ENCODE results near the gene NFKB2. TPM values are rescaled to one million over a fixed set of nuclear protein-coding genes. Genes with fewer than 3 reads are reported as not detected.

NFKB2 gene
- total RNA-seq, 1 experiment from 2014 or later: 25.6 TPM

DNA sequence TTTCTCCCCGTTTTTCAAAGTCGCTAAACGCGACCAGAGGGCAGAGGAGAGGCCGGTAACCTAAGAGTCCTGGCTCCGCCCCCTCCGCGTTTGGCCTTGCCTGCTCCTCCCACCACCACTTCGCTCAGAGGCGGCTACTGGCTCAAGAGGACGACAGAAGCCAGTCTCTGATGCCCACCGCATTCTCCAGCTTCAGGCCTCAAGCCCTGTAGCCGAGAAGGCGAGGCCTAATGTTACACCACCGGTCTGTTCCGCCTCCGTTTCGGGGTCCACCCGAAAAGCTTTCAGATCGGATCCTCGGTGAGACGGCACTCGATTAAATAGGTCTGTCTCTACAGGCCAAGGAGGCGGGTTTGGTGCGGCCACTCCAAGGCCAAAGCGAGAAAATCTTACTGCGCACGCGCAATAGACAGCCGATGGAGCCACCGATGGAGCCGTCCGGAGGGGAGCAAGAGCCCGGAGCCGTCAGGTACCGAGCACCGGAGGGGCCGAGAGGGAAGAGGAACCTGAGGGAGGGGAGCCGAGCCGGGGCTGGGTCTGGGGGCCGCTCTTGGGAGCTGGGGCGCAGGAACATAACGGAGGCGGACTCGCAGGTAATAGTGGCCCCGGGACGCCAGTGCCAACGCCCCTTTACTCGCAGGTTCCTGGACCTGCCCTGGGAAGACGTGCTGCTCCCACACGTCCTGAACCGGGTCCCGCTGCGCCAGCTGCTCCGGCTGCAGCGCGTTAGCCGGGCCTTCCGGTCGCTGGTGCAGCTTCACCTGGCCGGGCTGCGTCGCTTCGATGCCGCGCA lies 25.4 kb downstream of the NFKB2 start, which contains the start of gene FBXL15:
Gene FBXL15, plus strand, starts transcription at position 123 of the 793 bp plus-strand sequence. Its CDS starts 294 bp downstream, at position 417.
- H3K36me3 ChIP-seq (replicated peaks; ENCODE audit: control insufficient read depth, insufficient read depth, low read length): peaks cover 1% of the 10 kb centered on the region
- peak; percentile 98 for DNase-seq
- peak within 1 kb of the TSS; percentile 97 for H3K4me3 ChIP-seq (ENCODE audit: insufficient read depth, low read depth, low read length)
- H3K27me3 ChIP-seq (ENCODE audit: control insufficient read depth, insufficient read depth, low read length): peaks cover 9% of the 10 kb centered on the region; the same call in 1 of the 2 replicates

GRCh38 chr10:102421507-102421756 lies 25.9 kb downstream of the NFKB2 start:
- peak overlapping the region; percentile 97 for H3K4me3 ChIP-seq (ENCODE audit: insufficient read depth, low read depth, low read length)
- H3K27me3 ChIP-seq (ENCODE audit: control insufficient read depth, insufficient read depth, low read length): peaks cover 9% of the 10 kb centered on the region; the same call in 1 of the 2 replicates
- DNase-seq: no peak
- H3K36me3 ChIP-seq (replicated peaks; ENCODE audit: control insufficient read depth, insufficient read depth, low read length): peaks cover 1% of the 10 kb centered on the region

DNA sequence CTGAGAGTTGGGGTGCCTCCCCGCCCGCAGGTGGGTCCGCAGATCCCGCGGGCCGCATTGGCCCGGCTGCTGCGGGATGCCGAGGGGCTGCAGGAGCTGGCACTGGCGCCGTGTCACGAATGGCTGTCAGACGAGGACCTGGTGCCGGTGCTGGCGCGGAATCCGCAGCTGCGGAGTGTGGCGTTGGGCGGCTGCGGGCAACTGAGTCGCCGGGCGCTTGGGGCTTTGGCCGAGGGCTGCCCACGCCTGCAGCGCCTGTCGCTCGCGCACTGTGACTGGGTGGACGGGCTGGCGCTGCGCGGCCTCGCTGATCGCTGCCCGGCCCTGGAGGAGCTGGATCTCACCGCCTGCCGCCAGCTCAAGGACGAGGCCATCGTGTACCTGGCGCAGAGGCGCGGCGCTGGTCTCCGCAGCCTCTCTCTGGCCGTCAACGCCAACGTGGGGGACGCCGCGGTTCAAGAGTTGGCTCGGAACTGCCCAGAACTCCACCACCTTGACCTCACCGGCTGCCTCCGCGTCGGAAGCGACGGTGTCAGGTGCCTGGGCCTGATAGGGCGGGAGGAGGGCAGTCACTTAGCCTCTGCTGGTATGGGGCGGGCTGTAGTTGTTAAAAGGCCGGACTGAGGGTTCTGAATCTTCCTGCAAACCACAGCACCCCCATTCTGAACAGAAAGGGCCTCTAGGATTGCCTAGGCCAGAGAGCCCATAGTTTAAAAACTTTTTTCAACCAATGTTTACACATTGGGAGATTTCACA lies 26.4 kb downstream of the NFKB2 start:
- H3K36me3 ChIP-seq (replicated peaks; ENCODE audit: control insufficient read depth, insufficient read depth, low read length): peaks cover 1% of the 10 kb centered on the region
- H3K4me3 ChIP-seq (ENCODE audit: insufficient read depth, low read depth, low read length): peak overlapping the region; percentile 97
- H3K27me3 ChIP-seq (ENCODE audit: control insufficient read depth, insufficient read depth, low read length): peaks cover 9% of the 10 kb centered on the region; the same call in 1 of the 2 replicates
- peak; percentile 74 for DNase-seq

GRCh38 chr10:102422545-102423129 lies 27.1 kb downstream of the NFKB2 start:
- H3K4me3 ChIP-seq (ENCODE audit: insufficient read depth, low read depth, low read length): peak overlapping the region; percentile 97
- DNase-seq: peak; percentile 90
- H3K36me3 ChIP-seq (replicated peaks; ENCODE audit: control insufficient read depth, insufficient read depth, low read length): peaks cover 1% of the 10 kb centered on the region
- H3K27me3 ChIP-seq (ENCODE audit: control insufficient read depth, insufficient read depth, low read length): peaks cover 9% of the 10 kb centered on the region; the same call in 1 of the 2 replicates

GRCh38 chr10:102423372-102423968 lies 28.0 kb downstream of the NFKB2 start:
- peaks cover 1% of the 10 kb centered on the region for H3K36me3 ChIP-seq (replicated peaks; ENCODE audit: control insufficient read depth, insufficient read depth, low read length)
- no peak for DNase-seq
- H3K27me3 ChIP-seq (ENCODE audit: control insufficient read depth, insufficient read depth, low read length): peaks cover 9% of the 10 kb centered on the region; the same call in 1 of the 2 replicates
- no peak overlapping the region for H3K4me3 ChIP-seq (ENCODE audit: insufficient read depth, low read depth, low read length)

DNA sequence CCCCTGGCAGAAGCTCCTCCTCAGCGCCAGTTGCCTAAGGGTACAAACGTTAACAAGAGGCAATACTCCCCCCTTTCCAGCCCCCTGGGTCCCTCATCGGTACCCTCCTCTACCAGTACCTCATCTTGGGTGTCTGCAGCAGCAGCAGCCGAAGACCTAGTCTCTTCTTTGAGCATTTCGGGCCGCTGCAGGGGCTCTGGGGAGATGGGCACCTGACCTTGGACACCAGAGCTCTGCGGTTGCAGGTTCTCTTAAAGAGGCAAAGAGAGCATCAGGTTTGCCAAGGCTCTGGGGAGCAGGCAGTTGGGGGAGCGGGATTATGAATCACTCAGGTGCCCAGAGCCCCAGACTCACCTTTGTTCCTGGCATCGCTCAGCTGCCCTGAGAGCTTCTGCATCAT lies 28.6 kb downstream of the NFKB2 start:
- no peak for DNase-seq
- Histone ChIP-seq H3K27me3 (ENCODE audit: control insufficient read depth, insufficient read depth, low read length) (peaks cover 9% of the 10 kb centered on the region; the same call in 1 of the 2 replicates), H3K36me3 (replicated peaks; ENCODE audit: control insufficient read depth, insufficient read depth, low read length) (peaks cover 1% of the 10 kb centered on the region), H3K4me3 (ENCODE audit: insufficient read depth, low read depth, low read length) (no peak overlapping the region)

- DNase-seq: peak; percentile 28
- Histone ChIP-seq H3K27me3 (ENCODE audit: control insufficient read depth, insufficient read depth, low read length) (peaks cover 9% of the 10 kb centered on the region; the same call in 1 of the 2 replicates), H3K4me3 (ENCODE audit: insufficient read depth, low read depth, low read length) (no peak overlapping the region), H3K36me3 (replicated peaks; ENCODE audit: control insufficient read depth, insufficient read depth, low read length) (peaks cover 1% of the 10 kb centered on the region)
Observed at GRCh38 chr10:102424916-102425315, 29.4 kb downstream of the NFKB2 start.

DNA sequence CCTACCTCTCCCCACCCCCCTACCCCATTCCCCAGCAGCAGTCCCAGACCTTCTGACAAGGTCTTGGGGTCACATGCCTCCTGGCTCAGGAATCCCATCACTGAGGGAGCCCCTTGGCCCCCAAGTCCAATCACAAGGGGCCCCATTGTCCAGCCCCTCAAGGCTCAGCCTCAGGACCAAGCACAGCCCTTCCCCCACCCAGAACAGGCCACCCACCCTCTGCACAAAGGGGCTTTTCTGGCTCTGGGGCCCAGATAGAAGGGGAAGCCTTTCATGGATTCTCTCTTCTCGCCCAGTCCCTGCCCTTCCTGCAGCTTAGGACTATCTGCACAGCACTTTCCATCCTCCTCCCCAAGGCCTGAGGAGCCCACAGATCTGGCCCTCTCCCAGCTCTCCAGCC lies 29.9 kb downstream of the NFKB2 start:
- H3K36me3 ChIP-seq (replicated peaks; ENCODE audit: control insufficient read depth, insufficient read depth, low read length): peaks cover 1% of the 10 kb centered on the region
- H3K27me3 ChIP-seq (ENCODE audit: control insufficient read depth, insufficient read depth, low read length): peaks cover 9% of the 10 kb centered on the region; the same call in 1 of the 2 replicates
- H3K4me3 ChIP-seq (ENCODE audit: insufficient read depth, low read depth, low read length): no peak overlapping the region
- DNase-seq: no peak

DNA sequence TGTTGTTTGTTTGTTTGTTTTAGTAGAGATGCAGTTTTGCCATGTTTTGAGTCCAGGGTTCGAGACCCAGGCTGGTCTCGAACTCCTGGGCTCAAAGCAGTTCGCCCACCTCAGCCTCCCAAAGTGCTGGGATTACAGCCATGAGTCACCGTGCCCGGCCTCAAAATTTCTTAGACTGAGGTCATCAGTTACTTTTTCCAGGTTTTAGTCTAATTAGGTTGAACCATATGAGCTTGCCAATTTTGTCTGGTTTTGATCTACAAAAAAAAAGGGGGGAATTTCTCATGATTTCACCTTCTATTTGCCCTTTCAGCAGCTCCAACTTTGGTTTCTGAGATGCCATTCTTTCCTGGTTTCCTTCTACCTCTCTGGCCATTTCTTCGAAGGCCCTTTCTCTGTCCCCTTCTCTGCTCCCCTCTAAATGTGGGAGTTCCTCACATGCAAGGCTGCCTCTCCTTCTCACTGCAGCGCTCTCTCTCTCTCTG lies 31.3 kb downstream of the NFKB2 start:
- no peak for DNase-seq
- peaks cover 6% of the 10 kb centered on the region; the same call in 1 of the 2 replicates for H3K27me3 ChIP-seq (ENCODE audit: control insufficient read depth, insufficient read depth, low read length)

GRCh38 chr10:102429468-102429867 lies 34.0 kb downstream of the NFKB2 start:
- Histone ChIP-seq H3K4me3 (ENCODE audit: insufficient read depth, low read depth, low read length) (no peak overlapping the region), H3K36me3 (replicated peaks; ENCODE audit: control insufficient read depth, insufficient read depth, low read length) (no peaks in the 10 kb centered on the region), H3K27me3 (ENCODE audit: control insufficient read depth, insufficient read depth, low read length) (peaks cover 15% of the 10 kb centered on the region)
- DNase-seq: peak; percentile 39

More for the DNA sequence above, 31.3 kb downstream of the NFKB2 start:
- H3K4me3 ChIP-seq (ENCODE audit: insufficient read depth, low read depth, low read length): no peak overlapping the region
- H3K36me3 ChIP-seq (replicated peaks; ENCODE audit: control insufficient read depth, insufficient read depth, low read length): peaks cover 1% of the 10 kb centered on the region

DNA sequence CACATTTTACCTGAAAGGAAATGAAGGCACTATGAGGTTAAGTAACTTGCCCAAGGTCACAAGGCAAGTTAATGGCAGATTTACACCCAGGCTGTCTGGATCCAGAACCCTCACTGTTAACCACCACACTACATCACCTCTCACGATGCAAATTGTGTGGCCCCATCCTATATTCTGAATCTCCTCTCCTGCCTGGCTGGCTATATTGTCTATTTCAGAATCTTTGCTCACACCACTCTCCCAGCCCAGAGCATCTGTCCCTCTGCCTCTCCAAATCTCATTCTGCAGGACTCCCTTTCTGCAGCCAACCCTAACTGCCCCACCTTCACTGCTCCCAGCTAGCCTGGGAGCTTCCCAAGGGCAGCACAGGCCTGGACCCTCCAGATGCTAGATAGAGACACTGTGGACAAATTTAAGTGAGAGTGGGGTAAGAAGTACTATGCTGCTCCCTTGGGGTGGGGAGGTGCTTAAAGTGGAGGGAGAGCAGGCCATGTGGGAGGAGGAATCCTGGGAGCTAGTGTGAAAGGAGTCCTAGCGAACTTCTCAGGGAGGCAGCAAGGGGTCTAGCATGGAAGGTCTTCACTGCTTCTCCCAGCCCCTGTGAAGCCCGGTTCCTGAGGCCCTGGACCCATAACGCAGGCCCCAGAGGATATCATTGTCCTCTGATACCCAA lies 36.1 kb downstream of the NFKB2 start:
- DNase-seq: peak; percentile 61
- Histone ChIP-seq H3K4me3 (ENCODE audit: insufficient read depth, low read depth, low read length) (peak overlapping the region; percentile 85), H3K36me3 (replicated peaks; ENCODE audit: control insufficient read depth, insufficient read depth, low read length) (no peaks in the 10 kb centered on the region), H3K27me3 (ENCODE audit: control insufficient read depth, insufficient read depth, low read length) (peaks cover 35% of the 10 kb centered on the region)

DNA sequence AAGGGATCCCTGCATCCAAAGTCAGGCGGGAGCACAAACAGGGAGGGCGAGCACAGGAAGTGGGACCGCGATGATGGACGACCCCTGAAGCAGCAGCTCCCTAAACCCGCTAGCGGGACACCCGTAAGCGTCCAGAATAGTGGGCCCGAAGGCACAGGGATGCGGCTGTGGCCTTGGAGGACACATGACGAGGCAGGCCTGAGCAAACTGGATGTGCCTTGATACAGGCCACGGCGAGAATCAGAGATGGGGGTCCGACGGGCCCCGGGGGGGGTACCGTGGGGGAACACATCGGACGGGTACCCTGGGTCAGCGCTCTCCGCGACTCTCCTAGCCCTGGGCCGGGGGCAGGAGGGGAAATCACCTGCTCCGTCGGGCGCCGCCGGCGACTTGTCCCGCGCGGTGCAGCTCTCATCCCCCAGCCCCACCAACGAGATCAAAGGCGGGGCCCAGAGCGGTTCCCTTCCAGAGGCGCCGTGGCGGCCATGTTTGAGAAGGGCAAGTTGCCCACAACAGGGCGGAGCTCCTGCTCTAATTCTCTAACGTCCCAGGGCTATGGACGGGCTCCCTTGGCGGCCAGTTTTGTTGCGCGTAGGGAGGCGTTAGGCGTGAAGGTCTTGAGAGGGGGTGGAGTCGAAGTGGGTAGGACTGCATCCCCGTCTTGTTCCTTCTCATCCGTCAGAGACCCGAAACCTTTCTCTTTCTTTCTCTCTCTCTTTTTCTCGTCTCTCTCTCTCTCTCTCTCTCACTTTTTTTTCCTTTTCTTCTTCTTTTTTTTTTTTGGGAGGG lies 36.9 kb downstream of the NFKB2 start, which contains the start of gene CUEDC2:
Gene CUEDC2, minus strand, starts transcription at position 413 of the 789 bp plus-strand sequence. CDS start 7,386 bp downstream, outside the sequence.
- H3K4me3 ChIP-seq (ENCODE audit: insufficient read depth, low read depth, low read length): peak within 1 kb of the TSS; percentile 85
- peaks cover 35% of the 10 kb centered on the region for H3K27me3 ChIP-seq (ENCODE audit: control insufficient read depth, insufficient read depth, low read length)
- no peaks in the 10 kb centered on the region for H3K36me3 ChIP-seq (replicated peaks; ENCODE audit: control insufficient read depth, insufficient read depth, low read length)
- DNase-seq: peak; percentile 96

- Histone ChIP-seq H3K27me3 (ENCODE audit: control insufficient read depth, insufficient read depth, low read length) (peaks cover 35% of the 10 kb centered on the region), H3K36me3 (replicated peaks; ENCODE audit: control insufficient read depth, insufficient read depth, low read length) (no peaks in the 10 kb centered on the region), H3K4me3 (ENCODE audit: insufficient read depth, low read depth, low read length) (no peak overlapping the region)
- DNase-seq: no peak
Observed at GRCh38 chr10:102433619-102434046, 38.1 kb downstream of the NFKB2 start.
